CD1c-positive myeloid dendritic cell (primary cell): ENCODE measurements around the gene DEPDC5.
A peak's percentile ranks its signal among the peaks of the same experiment; 100 is the strongest.
"Not testable (repeated sequence)": the region's sequence is repeated elsewhere in the genome, so short reads cannot be mapped to it uniquely, and the experiment has no call there.

ENCODE experiments used
- DNase-seq: peaks from one replicate; pipeline ENCODE4 v3.0.0-alpha.2; 2016; ENCODE audit errors: extremely low spot score

Gene DEPDC5

GRCh38 chr22:31753634-31754501 is at the start of gene DEPDC5:
Gene DEPDC5 (plus strand): TSS chr22:31754019. CDS start chr22:31754922, 903 bp downstream.
- peak; percentile 97 for DNase-seq

GRCh38 chr22:31707519-31707918 is 46.3 kb upstream of the DEPDC5 start:
- DNase-seq = no peak

GRCh38 chr22:31711226-31711625 is 42.6 kb upstream of the DEPDC5 start:
- peak; percentile 71 for DNase-seq

GRCh38 chr22:31715147-31715778 is 38.6 kb upstream of the DEPDC5 start:
- no peak for DNase-seq

GRCh38 chr22:31719850-31720471 is 33.9 kb upstream of the DEPDC5 start:
- DNase-seq = no peak

GRCh38 chr22:31723723-31724122 is 30.1 kb upstream of the DEPDC5 start:
- DNase-seq = no peak

- no peak for DNase-seq
These were observed 27.1 kb upstream of the DEPDC5 start for GRCh38 chr22:31726692-31727091.

- DNase-seq = no peak
These were observed 25.0 kb upstream of the DEPDC5 start for GRCh38 chr22:31728857-31729256.

GRCh38 chr22:31730344-31730711 is 23.5 kb upstream of the DEPDC5 start:
- DNase-seq = no peak

GRCh38 chr22:31732089-31732829 is 21.6 kb upstream of the DEPDC5 start:
- DNase-seq = no peak

GRCh38 chr22:31733580-31734079 is 20.2 kb upstream of the DEPDC5 start:
- no peak for DNase-seq

GRCh38 chr22:31734512-31734911 is 19.3 kb upstream of the DEPDC5 start:
- no peak for DNase-seq

- DNase-seq = no peak
These were observed 17.4 kb upstream of the DEPDC5 start for GRCh38 chr22:31736458-31736857.

- no peak for DNase-seq
These were observed 15.9 kb upstream of the DEPDC5 start for GRCh38 chr22:31737932-31738331.

GRCh38 chr22:31738566-31738965 is 15.3 kb upstream of the DEPDC5 start:
- no peak for DNase-seq

- DNase-seq = no peak
These were observed 14.0 kb upstream of the DEPDC5 start for GRCh38 chr22:31739795-31740201.

- DNase-seq = not testable (repeated sequence)
These were observed 13.5 kb upstream of the DEPDC5 start for GRCh38 chr22:31740314-31740713.

- DNase-seq = peak; percentile 38
These were observed 11.7 kb upstream of the DEPDC5 start for GRCh38 chr22:31742115-31742514.

GRCh38 chr22:31742682-31743081 is 11.1 kb upstream of the DEPDC5 start:
- DNase-seq = no peak

- DNase-seq = no peak
These were observed 9.9 kb upstream of the DEPDC5 start for GRCh38 chr22:31743871-31744270.

- no peak for DNase-seq
These were observed 6.4 kb upstream of the DEPDC5 start for GRCh38 chr22:31747441-31747840.

GRCh38 chr22:31748490-31748889 is 5.3 kb upstream of the DEPDC5 start:
- DNase-seq = peak; percentile 34
